GM21423 (cell line): ENCODE data around the gene MESD.

Experiments
- ATAC-seq: cut with Tn5 transposase; IDR thresholded peaks from one replicate; pipeline ENCODE4 v1.9.1; 2021; ENCODE audit warnings: mild to moderate bottlenecking, moderate library complexity; ENCODE audit not compliant: unreplicated experiment

The MESD gene

GRCh38 chr15:80913541-80913940, 76.1 kb downstream of the MESD start:
- ATAC-seq = no peak

GRCh38 chr15:80912673-80913072, 76.9 kb downstream of the MESD start:
- ATAC-seq = no peak

- no peak for ATAC-seq
Measured at GRCh38 chr15:80911821-80912220, 77.8 kb downstream of the MESD start.

- ATAC-seq = no peak
Measured at GRCh38 chr15:80906159-80906766, 83.4 kb downstream of the MESD start.

GRCh38 chr15:80904998-80905397, 84.6 kb downstream of the MESD start:
- ATAC-seq = no peak

- no peak for ATAC-seq
Measured at GRCh38 chr15:80902298-80902801, 87.3 kb downstream of the MESD start.

- ATAC-seq = no peak
Measured at GRCh38 chr15:80898040-80898439, 91.6 kb downstream of the MESD start.
